ENCODE data around the gene HNRNPU.

DNA sequence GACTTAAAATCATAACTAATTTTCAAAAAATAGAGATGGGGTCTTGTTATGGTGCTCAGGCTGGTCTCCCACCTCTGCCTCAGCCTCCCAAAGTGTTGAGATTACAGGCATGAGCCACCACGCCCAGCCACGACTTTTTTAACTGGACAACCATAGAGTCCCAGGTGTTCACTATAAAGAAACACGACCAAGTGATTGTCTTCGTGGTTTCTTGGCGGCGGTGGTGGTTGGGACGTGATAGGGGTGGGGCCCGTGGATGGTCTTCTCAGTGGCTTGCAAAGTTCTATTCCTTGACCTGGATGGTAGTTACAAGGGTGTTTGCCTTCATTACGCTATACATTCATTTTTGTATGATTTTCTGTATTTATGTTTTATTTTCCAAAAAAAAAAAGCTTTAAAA, 63.5 kb downstream of the HNRNPU start:
- TF ChIP-seq ZNF449 (tag by site-specific recombination; IDR thresholded peaks at IDR 0.05) (no peak), ZNF530 (tag by site-specific recombination; IDR thresholded peaks at IDR 0.05; ENCODE audit: low read depth) (no peak), ZNF837 (tag by site-specific recombination; IDR thresholded peaks at IDR 0.05) (no peak), REST (tag by site-specific recombination; IDR thresholded peaks at IDR 0.05) (no peak), ZSCAN16 (tag by site-specific recombination; IDR thresholded peaks at IDR 0.05) (no peak), ZNF585B (tag by site-specific recombination; IDR thresholded peaks at IDR 0.05) (no peak), ZNF707 (tag by site-specific recombination; IDR thresholded peaks at IDR 0.05) (no peak)
- TF ChIP-seq, protein P1, sequence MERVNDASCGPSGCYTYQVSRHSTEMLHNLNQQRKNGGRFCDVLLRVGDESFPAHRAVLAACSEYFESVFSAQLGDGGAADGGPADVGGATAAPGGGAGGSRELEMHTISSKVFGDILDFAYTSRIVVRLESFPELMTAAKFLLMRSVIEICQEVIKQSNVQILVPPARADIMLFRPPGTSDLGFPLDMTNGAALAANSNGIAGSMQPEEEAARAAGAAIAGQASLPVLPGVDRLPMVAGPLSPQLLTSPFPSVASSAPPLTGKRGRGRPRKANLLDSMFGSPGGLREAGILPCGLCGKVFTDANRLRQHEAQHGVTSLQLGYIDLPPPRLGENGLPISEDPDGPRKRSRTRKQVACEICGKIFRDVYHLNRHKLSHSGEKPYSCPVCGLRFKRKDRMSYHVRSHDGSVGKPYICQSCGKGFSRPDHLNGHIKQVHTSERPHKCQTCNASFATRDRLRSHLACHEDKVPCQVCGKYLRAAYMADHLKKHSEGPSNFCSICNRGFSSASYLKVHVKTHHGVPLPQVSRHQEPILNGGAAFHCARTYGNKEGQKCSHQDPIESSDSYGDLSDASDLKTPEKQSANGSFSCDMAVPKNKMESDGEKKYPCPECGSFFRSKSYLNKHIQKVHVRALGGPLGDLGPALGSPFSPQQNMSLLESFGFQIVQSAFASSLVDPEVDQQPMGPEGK (tag by site-specific recombination; IDR thresholded peaks at IDR 0.05) = no peak
- TF ChIP-seq, protein P2, sequence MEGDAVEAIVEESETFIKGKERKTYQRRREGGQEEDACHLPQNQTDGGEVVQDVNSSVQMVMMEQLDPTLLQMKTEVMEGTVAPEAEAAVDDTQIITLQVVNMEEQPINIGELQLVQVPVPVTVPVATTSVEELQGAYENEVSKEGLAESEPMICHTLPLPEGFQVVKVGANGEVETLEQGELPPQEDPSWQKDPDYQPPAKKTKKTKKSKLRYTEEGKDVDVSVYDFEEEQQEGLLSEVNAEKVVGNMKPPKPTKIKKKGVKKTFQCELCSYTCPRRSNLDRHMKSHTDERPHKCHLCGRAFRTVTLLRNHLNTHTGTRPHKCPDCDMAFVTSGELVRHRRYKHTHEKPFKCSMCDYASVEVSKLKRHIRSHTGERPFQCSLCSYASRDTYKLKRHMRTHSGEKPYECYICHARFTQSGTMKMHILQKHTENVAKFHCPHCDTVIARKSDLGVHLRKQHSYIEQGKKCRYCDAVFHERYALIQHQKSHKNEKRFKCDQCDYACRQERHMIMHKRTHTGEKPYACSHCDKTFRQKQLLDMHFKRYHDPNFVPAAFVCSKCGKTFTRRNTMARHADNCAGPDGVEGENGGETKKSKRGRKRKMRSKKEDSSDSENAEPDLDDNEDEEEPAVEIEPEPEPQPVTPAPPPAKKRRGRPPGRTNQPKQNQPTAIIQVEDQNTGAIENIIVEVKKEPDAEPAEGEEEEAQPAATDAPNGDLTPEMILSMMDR (tag by site-specific recombination; IDR thresholded peaks at IDR 0.05) = no peak
